Aorta (tissue), 5 donors: Measurements from ENCODE around the gene TLE4. TPM values are rescaled to one million over a fixed set of nuclear protein-coding genes. Genes with fewer than 3 reads are reported as not detected.
A peak's percentile ranks its signal among the peaks of the same experiment; 100 is the strongest.
"Not testable (repeated sequence)": the region's sequence is repeated elsewhere in the genome, so short reads cannot be mapped to it uniquely, and the experiment has no call there.

Experiments used
- ATAC-seq: fragments of 200-7000 bp; cut with Tn5 transposase; one replicate; pipeline ENCODE4 v1.9.1; 2022; ENCODE audit warnings: moderate library complexity; ENCODE audit not compliant: low FRiP score
- DNase-seq, 2 donors: peaks; one replicate each; pipeline ENCODE4 v3.0.0-alpha.2; 2020
- H3K27ac ChIP-seq, 2 donors: one replicate each; pipeline ENCODE4 v1.5.1; 2013; ENCODE audit warnings: low read length in 2 of 2, mild to moderate bottlenecking in 2 of 2, moderate library complexity in 2 of 2, control low read depth in 1 of 2, inconsistent platforms in 1 of 2, low read depth in 1 of 2
- H3K27me3 ChIP-seq, 2 donors: one replicate each; pipeline ENCODE4 v1.6.1; 2013; ENCODE audit warnings: control low read depth in 1 of 2, low read length in 1 of 2, mild to moderate bottlenecking in 1 of 2, moderate library complexity in 1 of 2; ENCODE audit not compliant: insufficient read depth in 2 of 2, control insufficient read depth in 1 of 2
- H3K36me3 ChIP-seq, 2 donors: one replicate each; pipeline ENCODE4 v1.6.1; 2013; ENCODE audit warnings: control low read depth in 1 of 2, low read length in 1 of 2, mild to moderate bottlenecking in 1 of 2; ENCODE audit not compliant: insufficient read depth in 2 of 2, control insufficient read depth in 1 of 2
- H3K4me1 ChIP-seq, 2 donors: one replicate each; pipeline ENCODE4 v1.6.1; 2013; ENCODE audit warnings: low read length in 2 of 2, control low read depth in 1 of 2, mild to moderate bottlenecking in 1 of 2, moderate library complexity in 1 of 2; ENCODE audit not compliant: insufficient read depth in 2 of 2, control insufficient read depth in 1 of 2
- H3K4me3 ChIP-seq, 2 donors: one replicate each; pipeline ENCODE4 v1.5.1; 2013; ENCODE audit warnings: low read length in 2 of 2, control low read depth in 1 of 2, mild to moderate bottlenecking in 1 of 2
- H3K9me3 ChIP-seq: one replicate; pipeline ENCODE4 v1.6.1; 2013; ENCODE audit warnings: mild to moderate bottlenecking, low read length; ENCODE audit not compliant: control insufficient read depth
- WGBS, 2 donors: extraction: QIAGEN DNeasy Blood & Tissue Kit; methylation state at CpG; one replicate each; pipeline ENCODE4 v1.1.7; 2013; 5-methylcytosine and 5-hydroxymethylcytosine counted together
- intact Hi-C, 2 donors: fragments of 100-400 bp; cut with DNase I; formaldehyde crosslinking; loops; one replicate each; pipeline versions ENCODE4 v1.14.2 to v1.15.0; 2022
- polyA plus RNA-seq, 2 donors: library from polyadenylated mRNA; stranded (reverse); fragments of 200-250 nt; gene quantifications; one replicate each; pipeline ENCODE4 v1.2.3, GENCODE V29; 2013
- total RNA-seq, 2 donors: library from RNA; stranded (reverse); fragmentation: NEBNext Ultra II Directional; extraction: Animal tissue kit (Norgen Biotek cat#: 25700); gene quantifications; one replicate each; pipeline ENCODE4 v1.2.1, GENCODE V29; 2021
- donor health status: healthy with polysubstance abuse.
- donor health status: Bipolar disorder and iron deficiency.
- donor health status: DM: no; HTN: no; CAD: no.
- donor health status: DM: no; HTN: no; CAD: no.
- donor health status: DM: yes; HTN: yes; CAD: no.

TLE4 gene
- total and polyA plus RNA-seq, 4 donors: 6.0 to 38.3 (median 22.3) TPM

GRCh38 chr9:79736051-79736450, 164.3 kb downstream of the TLE4 start:
- Histone ChIP-seq H3K4me3 (no peak overlapping the region), H3K27me3 (no peaks in the 10 kb centered on the region), H3K9me3 (no peaks in the 10 kb centered on the region), H3K27ac (no peak overlapping the region), H3K4me1 (no peaks in the 10 kb centered on the region), H3K36me3 (no peaks in the 10 kb centered on the region)
- DNase-seq: no peak
- intact Hi-C loops: no loop called here
- WGBS, 2 donors: 89 to 90% methylated on average over 5 of the region's 5 CpGs
- no peak for ATAC-seq

DNA sequence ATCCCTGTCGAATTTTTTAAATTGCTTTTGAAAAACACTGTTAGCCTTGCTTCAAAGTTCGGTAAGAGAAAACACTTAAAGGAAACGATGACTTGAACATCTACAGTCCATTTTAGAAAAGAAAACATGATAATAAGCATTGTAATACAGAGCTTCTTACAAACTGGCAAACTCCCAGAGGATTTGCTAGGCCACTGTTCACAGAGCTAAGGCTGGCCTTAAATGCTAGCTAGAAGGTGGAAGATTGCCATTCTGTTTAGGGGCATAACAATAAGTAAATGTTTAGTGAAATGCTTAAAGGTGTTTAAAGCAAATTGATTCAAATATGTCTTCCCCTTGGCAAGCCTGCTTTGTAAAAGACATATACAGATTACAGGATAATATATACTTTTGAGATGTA, 169.6 kb downstream of the TLE4 start:
- Histone ChIP-seq H3K9me3 (no peaks in the 10 kb centered on the region), H3K27ac (no peak overlapping the region), H3K4me1 (peaks cover 2 to 3% of the 10 kb centered on the region in 2 donors), H3K4me3 (no peak overlapping the region), H3K27me3 (no peaks in the 10 kb centered on the region), H3K36me3 (no peaks in the 10 kb centered on the region)
- DNase-seq (no peak), ATAC-seq (no peak)
- intact Hi-C loops: no loop called here
- WGBS, 2 donors: 65 to 66% methylated on average over 3 of the region's 3 CpGs

DNA sequence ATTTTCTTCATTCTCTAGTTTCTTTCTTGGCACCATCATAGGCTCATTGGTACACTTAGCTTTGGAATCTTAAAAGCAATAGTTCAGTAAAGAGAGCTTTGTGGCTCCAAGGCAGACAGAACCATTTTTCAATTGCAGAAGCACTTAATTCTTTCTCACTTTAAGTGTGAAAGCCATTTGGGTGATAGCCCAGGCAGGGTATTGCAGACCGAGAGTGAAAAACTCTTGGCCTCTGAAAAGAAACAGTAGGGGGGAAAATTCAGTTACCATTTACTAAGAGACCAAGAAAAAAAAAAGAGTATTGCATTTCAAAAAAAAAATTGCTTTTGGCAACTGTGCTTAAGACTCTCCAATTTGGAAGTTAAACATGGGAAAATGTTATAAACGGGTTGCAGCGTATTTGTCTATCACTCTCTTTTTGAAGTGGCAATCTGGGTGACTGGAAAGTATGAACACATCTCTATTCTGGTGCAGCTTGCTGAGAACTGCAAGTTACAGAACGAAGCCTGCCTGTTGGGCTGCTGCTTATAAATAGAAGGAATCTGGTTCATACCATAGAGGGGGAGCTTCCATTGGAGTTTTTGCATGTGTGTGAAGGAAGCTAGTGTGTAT, 170.5 kb downstream of the TLE4 start:
- intact Hi-C loops: no loop called here
- H3K9me3 ChIP-seq: no peaks in the 10 kb centered on the region
- H3K27me3 ChIP-seq: no peaks in the 10 kb centered on the region
- WGBS, 2 donors: 7 to 11% methylated on average over 4 of the region's 4 CpGs
- no peak overlapping the region for H3K27ac ChIP-seq
- H3K4me3 ChIP-seq: no peak overlapping the region
- DNase-seq (no peak), ATAC-seq (peak; percentile 50)
- no peaks in the 10 kb centered on the region for H3K36me3 ChIP-seq
- peaks cover 2 to 3% of the 10 kb centered on the region in 2 donors for H3K4me1 ChIP-seq

DNA sequence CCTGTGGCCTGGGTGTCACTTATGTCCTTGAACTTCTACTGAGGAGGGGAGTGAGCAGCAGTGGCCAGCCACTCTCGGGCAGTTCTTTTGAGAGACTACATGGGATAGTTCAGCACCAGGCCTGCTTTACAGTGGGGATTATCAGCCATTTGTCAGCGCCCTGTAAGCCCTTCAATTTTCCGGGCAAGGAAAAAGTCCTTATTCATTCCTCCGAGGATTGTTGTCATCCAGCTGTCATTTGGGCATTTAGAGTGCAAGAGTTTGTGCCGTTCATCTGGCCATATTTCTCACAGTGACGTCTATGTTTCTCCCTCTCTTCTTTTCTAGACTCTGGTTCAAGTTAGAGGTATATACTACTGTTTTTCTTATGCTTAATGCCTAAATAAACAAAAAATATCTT, 172.8 kb downstream of the TLE4 start:
- 71 to 81% methylated on average over 6 of the region's 6 CpGs for WGBS, 2 donors
- Histone ChIP-seq H3K36me3 (no peaks in the 10 kb centered on the region), H3K9me3 (no peaks in the 10 kb centered on the region)

DNA sequence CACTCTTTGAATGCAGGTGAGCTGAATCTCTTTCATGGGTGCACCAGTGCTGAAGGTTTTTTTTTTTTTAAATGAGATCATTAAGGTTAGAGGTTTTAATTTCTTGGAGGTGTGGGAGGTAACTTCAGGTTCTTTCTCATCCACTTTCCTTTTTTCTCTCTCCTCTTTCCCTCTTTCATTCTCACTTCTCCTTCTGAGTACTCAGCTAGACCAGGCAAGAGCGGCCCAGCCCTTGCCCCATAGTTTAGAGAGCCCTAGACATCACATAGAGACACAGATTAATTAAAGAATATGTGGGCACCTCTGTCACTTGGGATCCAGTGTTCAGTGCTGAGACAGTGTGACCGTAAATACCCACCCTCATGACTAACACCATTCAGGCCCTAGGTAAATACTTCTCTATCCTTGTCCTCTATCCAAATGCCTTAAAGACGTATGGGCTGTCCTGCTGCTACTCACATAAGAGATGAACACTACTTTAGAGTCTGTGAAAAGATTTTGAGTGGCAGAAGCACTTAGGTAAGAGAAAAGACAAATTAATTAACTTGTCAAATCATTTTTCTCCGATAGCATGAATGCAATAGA, 174.1 kb downstream of the TLE4 start:
- Histone ChIP-seq H3K9me3 (no peaks in the 10 kb centered on the region), H3K4me3 (no peak overlapping the region), H3K4me1 (peaks cover 2 to 3% of the 10 kb centered on the region in 2 donors), H3K36me3 (no peaks in the 10 kb centered on the region), H3K27ac (no peak overlapping the region), H3K27me3 (no peaks in the 10 kb centered on the region)
- WGBS, 2 donors: 93% methylated on average over 4 of the region's 4 CpGs
- intact Hi-C loops: no loop called here
- no peak for ATAC-seq
- DNase-seq: no peak

More for the DNA sequence above, 172.8 kb downstream of the TLE4 start:
- Histone ChIP-seq H3K4me3 (no peak overlapping the region), H3K4me1 (peaks cover 2 to 3% of the 10 kb centered on the region in 2 donors), H3K27ac (no peak overlapping the region), H3K27me3 (no peaks in the 10 kb centered on the region)
- DNase-seq: no peak
- no peak for ATAC-seq
- intact Hi-C loops: no loop called here

- H3K9me3 ChIP-seq, intact Hi-C loops, H3K27ac ChIP-seq, H3K27me3 ChIP-seq, H3K36me3 ChIP-seq, DNase-seq, H3K4me3 ChIP-seq, H3K4me1 ChIP-seq, ATAC-seq: not testable (repeated sequence)
- WGBS, 2 donors: 95 to 100% methylated on average over 1 of the region's 1 CpG
Measured at GRCh38 chr9:79751895-79752466, 180.2 kb downstream of the TLE4 start.

- no peaks in the 10 kb centered on the region for H3K36me3 ChIP-seq
- ATAC-seq: no peak
- intact Hi-C loops: no loop called here
- H3K4me3 ChIP-seq: no peak overlapping the region
- no peak for DNase-seq
- H3K27ac ChIP-seq: no peak overlapping the region
- no peaks in the 10 kb centered on the region for H3K9me3 ChIP-seq
- H3K27me3 ChIP-seq: no peaks in the 10 kb centered on the region
- WGBS, 2 donors: 64 to 70% methylated on average over 2 of the region's 2 CpGs
- H3K4me1 ChIP-seq: no peaks in the 10 kb centered on the region
Measured at GRCh38 chr9:79756414-79756813, 184.6 kb downstream of the TLE4 start.

DNA sequence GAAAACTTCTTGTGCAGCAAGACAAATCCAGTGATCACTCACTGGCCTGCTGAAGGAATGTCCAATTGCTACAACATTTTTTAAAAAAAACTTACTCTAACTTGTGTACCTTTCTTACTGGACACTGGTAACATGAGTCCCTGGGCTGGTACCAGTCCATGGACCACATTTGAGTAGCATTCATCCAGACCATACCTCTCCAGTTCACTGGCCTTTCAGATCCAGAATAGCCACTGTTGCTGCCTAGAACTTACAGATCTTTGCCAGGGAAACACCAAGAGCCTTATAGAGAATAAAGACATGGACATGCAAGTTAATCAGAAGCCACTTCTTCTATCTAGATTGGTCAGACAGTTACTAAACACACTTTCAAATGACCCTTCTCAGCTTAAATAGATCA, 185.3 kb downstream of the TLE4 start:
- Histone ChIP-seq H3K4me1 (no peaks in the 10 kb centered on the region), H3K9me3 (no peaks in the 10 kb centered on the region), H3K36me3 (no peaks in the 10 kb centered on the region), H3K4me3 (no peak overlapping the region), H3K27ac (no peak overlapping the region), H3K27me3 (no peaks in the 10 kb centered on the region)
- no peak for ATAC-seq
- intact Hi-C loops: no loop called here
- no peak for DNase-seq
